Activated CD8-positive, alpha-beta T cell treated with anti-CD3 and anti-CD28 coated beads, Interleukin-2, amount 10 ng/mL, durations not matched to agents 7 days and 5 days (primary cell): ENCODE data around the gene COL24A1. TPM values are rescaled to one million over a fixed set of nuclear protein-coding genes. Genes with fewer than 3 reads are reported as not detected.
"Not testable (repeated sequence)": the region's sequence is repeated elsewhere in the genome, so short reads cannot be mapped to it uniquely, and the experiment has no call there.

Experiments used
- ATAC-seq: fragments of 150-1000 bp; cut with Tn5 transposase; one replicate; pipeline ENCODE4 v1.10.0; 2021; ENCODE audit warnings: moderate library complexity
- CTCF ChIA-PET: fragments of 350-600 bp; sonication (Branson Sonifier 250); formaldehyde crosslinking; loops from one replicate; lab custom pipeline; 2021; ENCODE audit warnings: antibody characterized with exemption; lab: Charles Lee
- POLR2A ChIA-PET: fragments of 350-600 bp; sonication (Branson Sonifier 250); formaldehyde crosslinking; loops from one replicate; lab custom pipeline; 2021; ENCODE audit warnings: antibody characterized with exemption; lab: Charles Lee
- DNase-seq: peaks from one replicate; pipeline ENCODE4 v3.0.0-alpha.2; 2020
- H3K27ac Mint-ChIP-seq: one replicate; pipeline ENCODE4 v1.8.0; 2021; ENCODE audit warnings: mild to moderate bottlenecking, mixed read lengths
- H3K27me3 Mint-ChIP-seq: one replicate; pipeline ENCODE4 v1.8.0; 2021; ENCODE audit warnings: low read depth, mixed read lengths
- H3K36me3 Mint-ChIP-seq: one replicate; pipeline ENCODE4 v1.8.0; 2021; ENCODE audit warnings: low read depth, mixed read lengths
- H3K4me1 Mint-ChIP-seq: one replicate; pipeline ENCODE4 v1.8.0; 2021; ENCODE audit warnings: low read depth, mixed read lengths
- H3K4me3 Mint-ChIP-seq: one replicate; pipeline ENCODE4 v1.8.0; 2021; ENCODE audit warnings: mild to moderate bottlenecking, mixed read lengths
- H3K9me3 Mint-ChIP-seq: one replicate; pipeline ENCODE4 v1.8.0; 2022; ENCODE audit warnings: mixed read lengths; ENCODE audit not compliant: insufficient read depth
- total RNA-seq, 2 experiments: library from RNA; stranded (reverse); gene quantifications; one replicate each; pipeline ENCODE4 v1.2.3, GENCODE V29; 2021

Gene COL24A1
- total RNA-seq, 2 experiments from 2014 or later = not detected

- CTCF ChIA-PET, H3K4me3 Mint-ChIP-seq, H3K27me3 Mint-ChIP-seq, ATAC-seq, H3K36me3 Mint-ChIP-seq, POLR2A ChIA-PET, H3K4me1 Mint-ChIP-seq, DNase-seq, H3K27ac Mint-ChIP-seq: not testable (repeated sequence)
- H3K9me3 Mint-ChIP-seq = peaks cover 13% of the 10 kb centered on the region
Measured at GRCh38 chr1:85714418-85715114, 442.0 kb downstream of the COL24A1 start.

GRCh38 chr1:85708829-85709227 lies 447.7 kb downstream of the COL24A1 start:
- ChIA-PET POLR2A (interaction anchor here (0.6 to 1.0 kb wide), 4 partner anchors 11 to 411 kb away, joined by 3 to 5 read pairs (median 4); no protein-coding TSS in a partner anchor), CTCF (interaction anchor here (1.0 to 1.5 kb wide), 8 partner anchors 9 to 454 kb away, joined by 3 to 8 read pairs (median 4); no protein-coding TSS in a partner anchor)
- H3K27ac Mint-ChIP-seq = no peak overlapping the region
- H3K36me3 Mint-ChIP-seq = peaks cover 19% of the 10 kb centered on the region
- no peak overlapping the region for H3K4me3 Mint-ChIP-seq
- no peak for DNase-seq
- peaks cover 16% of the 10 kb centered on the region for H3K4me1 Mint-ChIP-seq
- H3K9me3 Mint-ChIP-seq = peaks cover 8% of the 10 kb centered on the region
- no peaks in the 10 kb centered on the region for H3K27me3 Mint-ChIP-seq
- ATAC-seq = no peak

GRCh38 chr1:85707990-85708828 lies 448.4 kb downstream of the COL24A1 start, which contains the start of gene ZNHIT6:
Gene ZNHIT6, minus strand, starts transcription at chr1:85708433. Its CDS starts 149 bp downstream, at chr1:85708284.
- no peaks in the 10 kb centered on the region for H3K27me3 Mint-ChIP-seq
- ChIA-PET CTCF (interaction anchor here (0.7 to 1.5 kb wide), 9 partner anchors 9 to 453 kb away, joined by 3 to 8 read pairs (median 4); no protein-coding TSS in a partner anchor), POLR2A (interaction anchor here (0.6 to 1.0 kb wide), 4 partner anchors 10 to 410 kb away, joined by 3 to 5 read pairs (median 4); no protein-coding TSS in a partner anchor)
- no peak within 1 kb of the TSS for H3K4me3 Mint-ChIP-seq
- peak; percentile 92 for ATAC-seq
- H3K9me3 Mint-ChIP-seq = peaks cover 8% of the 10 kb centered on the region
- H3K27ac Mint-ChIP-seq = no peak within 1 kb of the TSS
- DNase-seq = peak; percentile 92
- H3K4me1 Mint-ChIP-seq = peaks cover 22% of the 10 kb centered on the region
- H3K36me3 Mint-ChIP-seq = peaks cover 24% of the 10 kb centered on the region

- H3K27ac Mint-ChIP-seq = no peak overlapping the region
- no peak for ATAC-seq
- peaks cover 8% of the 10 kb centered on the region for H3K9me3 Mint-ChIP-seq
- no peak overlapping the region for H3K4me3 Mint-ChIP-seq
- CTCF ChIA-PET = interaction anchor here (1.0 to 1.2 kb wide), 2 partner anchors 15 to 311 kb away, joined by 3 to 4 read pairs; no protein-coding TSS in a partner anchor
- DNase-seq = no peak
- peaks cover 24% of the 10 kb centered on the region for H3K4me1 Mint-ChIP-seq
- no peaks in the 10 kb centered on the region for H3K27me3 Mint-ChIP-seq
- POLR2A ChIA-PET = no interaction called here
- peaks cover 27% of the 10 kb centered on the region for H3K36me3 Mint-ChIP-seq
Measured at GRCh38 chr1:85707267-85707989, 449.1 kb downstream of the COL24A1 start.

GRCh38 chr1:85705940-85706339 lies 450.6 kb downstream of the COL24A1 start:
- CTCF ChIA-PET = interaction anchor here (1.5 kb wide), 1 partner anchor 13 kb away, joined by 4 read pairs; no protein-coding TSS in a partner anchor
- H3K36me3 Mint-ChIP-seq = peaks cover 36% of the 10 kb centered on the region
- ATAC-seq (no peak), DNase-seq (no peak)
- no peaks in the 10 kb centered on the region for H3K27me3 Mint-ChIP-seq
- peaks cover 27% of the 10 kb centered on the region for H3K4me1 Mint-ChIP-seq
- H3K9me3 Mint-ChIP-seq = peaks cover 4% of the 10 kb centered on the region
- no peak overlapping the region for H3K27ac Mint-ChIP-seq
- peak overlapping the region; percentile 16 for H3K4me3 Mint-ChIP-seq
- POLR2A ChIA-PET = no interaction called here

GRCh38 chr1:85700422-85700821 lies 456.1 kb downstream of the COL24A1 start:
- ATAC-seq = no peak
- Mint-ChIP-seq H3K9me3 (no peaks in the 10 kb centered on the region), H3K4me1 (peaks cover 20% of the 10 kb centered on the region), H3K36me3 (peaks cover 44% of the 10 kb centered on the region), H3K4me3 (no peak overlapping the region), H3K27ac (no peak overlapping the region), H3K27me3 (no peaks in the 10 kb centered on the region)
- no peak for DNase-seq
- CTCF ChIA-PET = interaction anchor here (2.1 kb wide), 1 partner anchor 8 kb away, joined by 6 read pairs; the partner anchor contains the start of gene ZNHIT6
- POLR2A ChIA-PET = interaction anchor here (0.6 kb wide), 1 partner anchor 135 kb away, joined by 4 read pairs; no protein-coding TSS in a partner anchor

- no peak overlapping the region for H3K4me3 Mint-ChIP-seq
- no peak overlapping the region for H3K27ac Mint-ChIP-seq
- H3K36me3 Mint-ChIP-seq = peaks cover 31% of the 10 kb centered on the region
- ChIA-PET CTCF (interaction anchor here (1.3 to 3.2 kb wide), 2 partner anchors 11 to 390 kb away, joined by 5 to 8 read pairs; partner anchors contain the start of gene ZNHIT6), POLR2A (interaction anchor here (1.6 kb wide), 1 partner anchor 10 kb away, joined by 5 read pairs; the partner anchor contains the start of gene ZNHIT6)
- ATAC-seq (no peak), DNase-seq (no peak)
- H3K4me1 Mint-ChIP-seq = peaks cover 3% of the 10 kb centered on the region
- no peaks in the 10 kb centered on the region for H3K27me3 Mint-ChIP-seq
- H3K9me3 Mint-ChIP-seq = no peaks in the 10 kb centered on the region
Measured at GRCh38 chr1:85697895-85698294, 458.7 kb downstream of the COL24A1 start.

- H3K27ac Mint-ChIP-seq = no peak overlapping the region
- H3K4me3 Mint-ChIP-seq = no peak overlapping the region
- H3K27me3 Mint-ChIP-seq = no peaks in the 10 kb centered on the region
- ChIA-PET CTCF (interaction anchor here (0.7 to 2.7 kb wide), 16 partner anchors 10 to 748 kb away, joined by 3 to 12 read pairs (median 4); partner anchors contain the start of gene ZNHIT6), POLR2A (no interaction called here)
- H3K4me1 Mint-ChIP-seq = no peaks in the 10 kb centered on the region
- no peak for DNase-seq
- H3K36me3 Mint-ChIP-seq = peaks cover 11% of the 10 kb centered on the region
- ATAC-seq = no peak
- no peaks in the 10 kb centered on the region for H3K9me3 Mint-ChIP-seq
Measured at GRCh38 chr1:85692730-85693314, 463.8 kb downstream of the COL24A1 start.

- POLR2A ChIA-PET = no interaction called here
- Mint-ChIP-seq H3K27ac (no peak overlapping the region), H3K9me3 (no peaks in the 10 kb centered on the region)
Measured at GRCh38 chr1:85689775-85690404, 466.7 kb downstream of the COL24A1 start.

GRCh38 chr1:85683292-85684025 lies 473.1 kb downstream of the COL24A1 start:
- no peaks in the 10 kb centered on the region for H3K27me3 Mint-ChIP-seq
- POLR2A ChIA-PET = no interaction called here
- CTCF ChIA-PET = no interaction called here
- H3K9me3 Mint-ChIP-seq = no peaks in the 10 kb centered on the region
- no peak overlapping the region for H3K27ac Mint-ChIP-seq
- H3K4me1 Mint-ChIP-seq = peaks cover 3% of the 10 kb centered on the region
- peaks cover 15% of the 10 kb centered on the region for H3K36me3 Mint-ChIP-seq
- no peak overlapping the region for H3K4me3 Mint-ChIP-seq
- no peak for DNase-seq
- no peak for ATAC-seq

More at GRCh38 chr1:85689775-85690404, 466.7 kb downstream of the COL24A1 start:
- DNase-seq (no peak), ATAC-seq (no peak)
- CTCF ChIA-PET = no interaction called here
- Mint-ChIP-seq H3K4me1 (no peaks in the 10 kb centered on the region), H3K27me3 (no peaks in the 10 kb centered on the region), H3K36me3 (peaks cover 17% of the 10 kb centered on the region), H3K4me3 (no peak overlapping the region)
